Uterus (tissue), 4 donors: Measurements from ENCODE around the gene VSTM4. TPM values are rescaled to one million over a fixed set of nuclear protein-coding genes. Genes with fewer than 3 reads are reported as not detected.

Experiments used
- DNase-seq, 2 donors: peaks; one replicate each; pipeline ENCODE4 v3.0.0-alpha.2; 2019 to 2020
- H3K27ac ChIP-seq, 2 donors: fragments of 200-600 bp; sonication (generic); 1 replicate in 1 of 2; 2 replicates in 1 of 2; pipeline ENCODE4 v1.5.1; 2016 to 2018
- H3K27me3 ChIP-seq, 2 donors: fragments of 200-600 bp; sonication (generic); one replicate each; pipeline ENCODE4 v1.5.1; 2018 to 2019; ENCODE audit warnings: control low read depth in 1 of 2
- H3K36me3 ChIP-seq, 2 donors: fragments of 200-600 bp; sonication (generic); one replicate each; pipeline ENCODE4 v1.5.1; 2019; ENCODE audit warnings: control low read depth in 1 of 2
- H3K4me1 ChIP-seq, 2 donors: fragments of 200-600 bp; sonication (generic); one replicate each; pipeline ENCODE4 v1.5.1; 2018 to 2019; ENCODE audit warnings: control low read depth in 1 of 2
- H3K4me3 ChIP-seq, 2 donors: fragments of 200-600 bp; sonication (generic); 1 replicate in 1 of 2; 2 replicates in 1 of 2; pipeline ENCODE4 v1.5.1; 2018 to 2019; ENCODE audit warnings: mild to moderate bottlenecking in 1 of 2
- H3K9me3 ChIP-seq, 2 donors: fragments of 200-600 bp; sonication (generic); one replicate each; pipeline ENCODE4 v1.5.1; 2019; ENCODE audit warnings: control low read depth in 1 of 2
- POLR2A ChIP-seq, 2 donors: fragments of 450-650 bp; IDR thresholded peaks; one replicate each; pipeline ENCODE4 v1.6.1; 2016; ENCODE audit warnings: antibody characterized with exemption in 2 of 2, mild to moderate bottlenecking in 1 of 2, moderate library complexity in 1 of 2
- intact Hi-C: fragments of 100-400 bp; cut with DNase I; formaldehyde crosslinking; loops from one replicate; pipeline ENCODE4 v1.15.1; 2023; ENCODE audit warnings: low total_unique reads
- total RNA-seq, 4 donors: library from RNA; depleted of rRNA in 3 of 4; stranded (reverse); fragments of >200 nt in 3 of 4; gene quantifications; one replicate each; pipeline versions ENCODE4 v1.1.0 to v1.2.4, GENCODE V29; 2014 to 2023
- TF ChIP-seq, protein P1 (sequence below), 4 experiments: fragments of 200-600 bp in 2 of 4; fragments of 450-650 bp in 2 of 4; sonication (generic) in 2 of 4; IDR thresholded peaks; one replicate each; pipeline ENCODE4 v1.5.1; 2016 to 2019; ENCODE audit warnings: antibody characterized with exemption in 4 of 4, mild to moderate bottlenecking in 2 of 4, moderate library complexity in 1 of 4
- donor health status: DM: yes; HTN: yes; CAD: no.

VSTM4 gene
- total RNA-seq, 4 donors from 2014 or later, result 10.3 to 46.6 (median 19.3) TPM

DNA sequence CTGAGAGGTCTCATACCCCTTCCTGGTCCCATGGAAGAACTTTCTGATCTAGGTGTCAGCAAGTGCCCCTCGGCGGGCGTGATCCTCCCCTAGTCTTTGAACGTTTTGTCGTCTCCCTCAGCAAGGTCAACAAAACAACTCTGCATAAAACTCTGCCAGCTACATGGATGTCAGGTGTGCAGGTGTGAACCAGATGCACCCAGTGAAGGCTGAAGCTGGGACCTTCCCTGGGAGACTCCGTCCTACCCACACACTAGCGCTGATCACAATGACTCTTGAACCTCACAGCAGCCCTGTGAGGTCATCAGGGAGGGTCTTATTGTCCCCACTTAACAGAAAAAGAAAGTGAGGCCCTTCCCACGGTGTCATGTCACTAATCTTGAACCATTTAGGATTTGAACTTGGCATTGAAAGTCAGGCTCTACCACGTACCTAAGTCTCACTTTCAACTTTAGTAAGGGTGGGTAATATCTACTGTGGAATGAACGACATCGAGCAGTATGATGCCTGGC lies 68.1 kb downstream of the VSTM4 start:
- Histone ChIP-seq H3K27ac (no peak overlapping the region), H3K9me3 (no peaks in the 10 kb centered on the region), H3K36me3 (no peaks in the 10 kb centered on the region), H3K4me1 (no peaks in the 10 kb centered on the region), H3K4me3 (no peak overlapping the region), H3K27me3 (no peaks in the 10 kb centered on the region)
- no peak for TF ChIP-seq POLR2A (IDR thresholded peaks at IDR 0.05)
- TF ChIP-seq, protein P1, sequence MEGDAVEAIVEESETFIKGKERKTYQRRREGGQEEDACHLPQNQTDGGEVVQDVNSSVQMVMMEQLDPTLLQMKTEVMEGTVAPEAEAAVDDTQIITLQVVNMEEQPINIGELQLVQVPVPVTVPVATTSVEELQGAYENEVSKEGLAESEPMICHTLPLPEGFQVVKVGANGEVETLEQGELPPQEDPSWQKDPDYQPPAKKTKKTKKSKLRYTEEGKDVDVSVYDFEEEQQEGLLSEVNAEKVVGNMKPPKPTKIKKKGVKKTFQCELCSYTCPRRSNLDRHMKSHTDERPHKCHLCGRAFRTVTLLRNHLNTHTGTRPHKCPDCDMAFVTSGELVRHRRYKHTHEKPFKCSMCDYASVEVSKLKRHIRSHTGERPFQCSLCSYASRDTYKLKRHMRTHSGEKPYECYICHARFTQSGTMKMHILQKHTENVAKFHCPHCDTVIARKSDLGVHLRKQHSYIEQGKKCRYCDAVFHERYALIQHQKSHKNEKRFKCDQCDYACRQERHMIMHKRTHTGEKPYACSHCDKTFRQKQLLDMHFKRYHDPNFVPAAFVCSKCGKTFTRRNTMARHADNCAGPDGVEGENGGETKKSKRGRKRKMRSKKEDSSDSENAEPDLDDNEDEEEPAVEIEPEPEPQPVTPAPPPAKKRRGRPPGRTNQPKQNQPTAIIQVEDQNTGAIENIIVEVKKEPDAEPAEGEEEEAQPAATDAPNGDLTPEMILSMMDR (IDR thresholded peaks at IDR 0.05), result no peak
- intact Hi-C loops, result no loop called here
- DNase-seq, result no peak

DNA sequence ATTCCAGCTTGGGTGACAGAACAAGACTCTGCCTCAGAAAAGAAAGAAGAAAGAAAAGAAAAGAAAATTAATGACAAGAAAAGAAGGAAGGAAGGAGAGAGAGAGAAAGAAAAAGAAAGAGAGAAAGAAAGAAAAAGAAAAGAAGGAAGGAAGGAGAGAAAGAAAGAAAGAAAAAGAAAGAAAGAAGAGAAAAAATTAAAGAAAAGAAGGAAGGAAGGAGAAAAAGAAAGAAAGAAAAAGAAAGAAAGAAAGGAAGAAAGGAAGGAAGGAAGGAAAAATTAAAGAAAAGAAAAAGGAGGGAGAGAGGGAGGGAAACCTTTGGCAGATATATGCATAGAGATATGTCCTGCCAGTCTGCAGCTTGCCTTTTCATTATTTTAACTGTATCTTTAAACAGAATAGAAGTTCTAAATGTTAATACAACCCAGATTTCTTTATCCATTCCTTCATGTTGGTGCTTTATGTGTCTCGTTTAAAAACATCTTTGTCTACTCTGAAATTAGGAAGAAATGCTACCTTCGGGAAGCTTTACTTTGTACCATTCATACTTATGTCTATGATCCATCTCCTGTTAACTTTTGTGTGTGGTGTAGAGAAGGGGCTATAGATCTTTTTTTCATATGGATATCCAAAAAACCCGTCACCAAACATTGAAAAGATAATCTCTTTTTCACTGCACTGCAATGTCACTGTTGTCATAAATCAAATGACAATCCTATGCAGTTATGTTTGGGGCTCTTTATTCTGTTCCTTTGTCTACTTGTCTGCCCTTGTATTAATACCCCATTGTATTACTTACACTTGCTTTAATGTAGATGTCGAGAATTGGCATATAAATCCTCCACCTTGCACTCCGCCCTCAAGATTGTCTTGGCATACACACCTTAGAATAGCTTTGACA lies 70.8 kb downstream of the VSTM4 start:
- Histone ChIP-seq H3K4me1 (no peaks in the 10 kb centered on the region), H3K36me3 (no peaks in the 10 kb centered on the region), H3K27ac (no peak overlapping the region), H3K4me3 (no peak overlapping the region), H3K27me3 (no peaks in the 10 kb centered on the region), H3K9me3 (no peaks in the 10 kb centered on the region)
- DNase-seq, result no peak
- TF ChIP-seq, protein P1 (IDR thresholded peaks at IDR 0.05), result no peak
- no peak for TF ChIP-seq POLR2A (IDR thresholded peaks at IDR 0.05)
- intact Hi-C loops, result no loop called here

DNA sequence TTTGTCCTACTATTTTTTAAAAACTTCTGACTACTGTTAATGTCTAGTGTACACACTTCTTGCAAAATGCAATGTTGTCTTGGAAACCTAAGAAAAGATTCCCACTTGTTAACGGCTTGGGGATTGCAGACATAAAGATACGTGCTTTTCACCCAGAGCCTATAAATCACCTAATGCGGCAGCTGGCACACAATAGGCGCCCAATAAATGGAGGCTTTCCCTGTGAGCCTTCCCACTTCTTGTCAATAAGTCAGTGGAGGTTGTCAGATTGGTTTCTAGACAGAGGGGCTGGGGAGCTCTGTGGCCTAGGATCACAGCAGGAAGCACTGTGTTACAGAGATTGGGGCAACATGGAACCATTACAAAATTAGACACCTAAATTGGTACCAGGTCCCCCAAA lies 74.7 kb downstream of the VSTM4 start:
- intact Hi-C loops, result no loop called here

DNA sequence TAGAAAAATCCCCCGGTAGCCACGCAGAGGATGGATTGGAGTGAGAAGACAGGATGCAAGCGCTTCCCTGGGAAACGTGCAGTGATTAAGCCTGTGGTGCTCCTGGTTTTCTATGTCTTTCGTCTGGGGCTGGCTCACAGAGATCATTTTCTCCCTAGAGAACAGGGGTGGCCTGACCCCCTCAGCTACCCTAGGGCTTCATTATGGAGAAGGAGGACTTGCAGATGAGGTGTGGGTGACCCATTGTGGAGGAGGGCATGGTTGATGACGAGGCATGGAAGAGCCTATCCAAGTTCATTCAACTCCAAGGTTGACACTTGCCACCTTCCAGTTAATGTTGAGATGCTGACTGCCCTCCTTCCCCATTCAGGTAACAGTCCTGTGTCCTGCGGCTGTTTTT lies 75.9 kb downstream of the VSTM4 start:
- DNase-seq, result no peak
- intact Hi-C loops, result no loop called here
- Histone ChIP-seq H3K4me3 (no peak overlapping the region), H3K27me3 (no peaks in the 10 kb centered on the region), H3K9me3 (no peaks in the 10 kb centered on the region), H3K4me1 (no peaks in the 10 kb centered on the region), H3K27ac (no peak overlapping the region), H3K36me3 (no peaks in the 10 kb centered on the region)
- TF ChIP-seq, protein P1 (IDR thresholded peaks at IDR 0.05), result no peak
- TF ChIP-seq POLR2A (IDR thresholded peaks at IDR 0.05), result no peak

More for the DNA sequence above, 74.7 kb downstream of the VSTM4 start:
- no peaks in the 10 kb centered on the region for H3K9me3 ChIP-seq
- H3K4me1 ChIP-seq, result no peaks in the 10 kb centered on the region
- no peak for DNase-seq
- no peaks in the 10 kb centered on the region for H3K27me3 ChIP-seq
- no peak overlapping the region for H3K4me3 ChIP-seq
- TF ChIP-seq, protein P1 (IDR thresholded peaks at IDR 0.05), result no peak
- TF ChIP-seq POLR2A (IDR thresholded peaks at IDR 0.05), result no peak
- H3K36me3 ChIP-seq, result no peaks in the 10 kb centered on the region
- H3K27ac ChIP-seq, result no peak overlapping the region

DNA sequence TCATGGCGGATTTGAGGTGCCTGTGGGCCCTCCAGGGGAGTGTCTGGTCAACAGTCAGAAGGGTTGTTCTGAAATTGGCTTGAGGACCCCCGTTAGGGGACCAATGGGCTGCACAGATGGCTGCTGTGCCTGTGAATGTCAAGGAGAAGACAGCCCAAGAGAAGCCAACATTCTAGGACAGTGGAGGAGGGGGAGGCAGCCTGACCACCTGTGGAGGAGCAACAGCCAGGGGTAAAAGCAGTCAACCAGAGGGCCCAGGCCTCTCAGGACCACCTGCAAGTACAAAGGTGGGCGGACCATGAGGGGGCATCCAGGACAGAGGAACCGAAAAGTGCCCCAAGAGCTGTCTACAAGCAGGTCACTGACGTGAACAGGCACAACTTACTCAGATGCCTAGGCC lies 76.6 kb downstream of the VSTM4 start:
- H3K4me3 ChIP-seq, result no peak overlapping the region
- intact Hi-C loops, result no loop called here
- no peaks in the 10 kb centered on the region for H3K36me3 ChIP-seq
- no peak for TF ChIP-seq POLR2A (IDR thresholded peaks at IDR 0.05)
- TF ChIP-seq, protein P1 (IDR thresholded peaks at IDR 0.05), result no peak
- no peaks in the 10 kb centered on the region for H3K4me1 ChIP-seq
- no peak overlapping the region for H3K27ac ChIP-seq
- H3K9me3 ChIP-seq, result no peaks in the 10 kb centered on the region
- no peak for DNase-seq
- no peaks in the 10 kb centered on the region for H3K27me3 ChIP-seq
